Colon (tissue), 2 donors: Measurements from ENCODE around the gene CCDC85C.

Source experiments
- FAIRE-seq: peaks from 2 replicates; lab custom pipeline; 2012; peaks lifted over from hg19 to GRCh38; lab: Jason Lieb, UNC
- donor health status: control.
- donor health status: control.

CCDC85C gene

GRCh38 chr14:99572173-99572999 lies 31.6 kb downstream of the CCDC85C start:
- no peak for FAIRE-seq

GRCh38 chr14:99571303-99571986 lies 32.6 kb downstream of the CCDC85C start:
- FAIRE-seq, result no peak

- no peak for FAIRE-seq
These were observed 33.3 kb downstream of the CCDC85C start for GRCh38 chr14:99570544-99571302.

- no peak for FAIRE-seq
These were observed 34.1 kb downstream of the CCDC85C start for GRCh38 chr14:99569725-99570543.

GRCh38 chr14:99568567-99569560 lies 35.1 kb downstream of the CCDC85C start:
- no peak for FAIRE-seq

- no peak for FAIRE-seq
These were observed 37.3 kb downstream of the CCDC85C start for GRCh38 chr14:99566390-99567354.

- no peak for FAIRE-seq
These were observed 38.0 kb downstream of the CCDC85C start for GRCh38 chr14:99566009-99566389.

- FAIRE-seq, result no peak
These were observed 38.6 kb downstream of the CCDC85C start for GRCh38 chr14:99565383-99565782.

GRCh38 chr14:99564926-99565259 lies 39.1 kb downstream of the CCDC85C start:
- no peak for FAIRE-seq

GRCh38 chr14:99564256-99564925 lies 39.6 kb downstream of the CCDC85C start:
- FAIRE-seq, result no peak

- FAIRE-seq, result no peak
These were observed 40.3 kb downstream of the CCDC85C start for GRCh38 chr14:99563749-99564129.

- FAIRE-seq, result no peak
These were observed 40.9 kb downstream of the CCDC85C start for GRCh38 chr14:99562856-99563748.

- no peak for FAIRE-seq
These were observed 42.1 kb downstream of the CCDC85C start for GRCh38 chr14:99561864-99562263.

GRCh38 chr14:99560922-99561683 lies 42.9 kb downstream of the CCDC85C start:
- no peak for FAIRE-seq

GRCh38 chr14:99560403-99560802 lies 43.6 kb downstream of the CCDC85C start:
- no peak for FAIRE-seq

- no peak for FAIRE-seq
These were observed 44.6 kb downstream of the CCDC85C start for GRCh38 chr14:99559286-99559990.
